ENCODE measurements around the gene DUSP22.

- TF ChIP-seq RFX5 (IDR thresholded peaks at IDR 0.05; ENCODE audit: borderline replicate concordance, low read depth, low read length) (no peak), YY1 (IDR thresholded peaks at IDR 0.05; ENCODE audit: low read depth, low read length) (no peak), SIN3A (conservative IDR thresholded peaks at IDR 0.05 in 1 of 2, IDR thresholded peaks at IDR 0.05 in 1 of 2; ENCODE audit: low read depth in 1 of 2, low read length in 2 of 2) (no peak), CEBPB (IDR thresholded peaks at IDR 0.05; ENCODE audit: low read depth, low read length) (no peak), MAX (IDR thresholded peaks at IDR 0.05) (no peak)
Measured at GRCh38 chr6:382883-383810, 90.9 kb downstream of the DUSP22 start.
